GM13977 (cell line): Measurements from ENCODE around the gene LGALS9.

Source experiments
- DNase-seq: peaks from one replicate; pipeline ENCODE4 v3.0.0; 2012; ENCODE audit warnings: low spot score
- in situ Hi-C: fragments of 300-500 bp; cut with MboI; formaldehyde crosslinking; loops from one replicate; pipeline ENCODE4 v1.12.0; 2022; ENCODE audit warnings: low sequenced_read_pairs, low pct_unique_long_range_greater_than_20kb, mixed read lengths, inconsistent platforms; ENCODE audit not compliant: unreplicated experiment
- TF ChIP-seq, protein P1 (sequence below): IDR thresholded peaks from 2 replicates; pipeline ENCODE4 v1.5.1; 2012; ENCODE audit warnings: mild to moderate bottlenecking, control low read depth; ENCODE audit not compliant: insufficient read depth; ENCODE audit errors: extremely low read depth, missing control alignments

LGALS9 gene

DNA sequence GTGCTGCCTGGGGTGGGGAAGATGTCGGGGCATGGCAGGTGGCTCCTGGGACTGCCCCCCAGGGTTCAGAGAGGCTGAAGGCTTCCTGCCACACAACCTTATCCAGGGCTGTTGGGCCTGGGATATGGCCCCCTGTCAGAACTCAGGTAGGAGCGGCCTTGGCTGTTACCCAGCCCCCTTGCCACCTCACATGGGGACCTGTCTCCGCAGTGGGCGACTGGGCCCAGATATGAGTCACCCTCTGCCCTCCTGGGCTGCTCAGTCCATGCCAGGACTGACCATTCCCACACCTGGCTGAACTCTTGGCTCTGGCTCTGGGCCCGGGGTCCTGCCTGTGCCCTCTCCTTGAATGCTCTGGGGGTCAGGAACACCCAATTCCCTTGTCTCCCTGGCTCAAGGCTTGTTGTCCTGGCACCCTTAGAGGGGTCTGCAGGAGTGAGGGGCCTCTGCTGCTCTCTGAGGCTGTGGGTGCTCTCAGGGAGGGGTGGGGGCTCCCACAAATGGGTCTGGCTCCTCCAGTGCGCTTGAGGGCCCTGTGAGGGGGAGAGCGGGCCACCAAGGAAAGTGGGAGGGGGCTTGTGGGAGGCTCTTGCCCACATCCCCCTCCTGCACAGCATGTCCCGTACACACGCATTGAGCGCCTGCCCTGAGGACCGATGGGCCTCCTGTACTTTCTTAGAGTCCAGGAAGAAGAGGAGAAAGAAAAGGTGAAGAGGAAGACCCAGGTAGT lies 36.0 kb downstream of the LGALS9 start:
- DNase-seq: no peak
- in situ Hi-C loops: no loop called here

DNA sequence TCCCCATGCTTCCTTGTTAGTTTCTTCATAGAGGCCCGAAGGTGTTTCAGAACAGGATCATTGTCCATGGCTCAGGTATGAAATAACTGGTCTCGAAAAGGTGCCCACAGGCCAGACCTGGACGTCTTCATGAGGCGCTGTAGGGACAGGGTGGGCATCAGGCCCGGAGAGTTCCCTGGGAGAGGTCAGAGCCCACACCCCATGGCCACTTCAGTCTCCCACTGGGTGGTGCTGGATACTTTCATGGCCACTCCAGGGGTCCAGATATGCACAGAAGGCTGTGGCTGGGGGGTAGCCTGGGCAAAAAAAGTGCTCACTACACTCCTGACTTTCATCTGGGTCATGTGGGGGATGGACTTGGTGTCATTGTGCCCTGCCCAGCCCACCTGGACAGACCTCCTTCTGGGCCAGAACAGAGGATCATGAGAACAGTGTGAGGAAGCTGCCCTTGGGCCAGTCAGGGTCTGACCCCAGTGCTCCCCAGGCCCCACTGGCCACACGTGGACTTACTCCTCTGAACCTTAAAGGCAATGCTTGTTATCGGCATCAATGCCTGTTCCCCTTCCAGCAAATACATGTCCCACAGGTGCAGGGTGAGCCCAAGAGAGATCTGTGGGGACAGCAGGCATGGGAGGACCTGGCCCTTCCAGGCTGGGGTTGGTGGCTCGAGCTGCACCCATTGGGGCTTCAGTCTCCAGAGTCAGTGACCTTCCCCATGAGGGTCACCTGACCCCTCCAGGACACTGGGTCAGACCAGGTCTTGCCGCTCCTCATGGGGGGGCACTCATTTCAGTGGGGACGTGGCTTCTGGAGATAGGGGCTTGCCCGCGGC lies 36.9 kb downstream of the LGALS9 start:
- TF ChIP-seq, protein P1, sequence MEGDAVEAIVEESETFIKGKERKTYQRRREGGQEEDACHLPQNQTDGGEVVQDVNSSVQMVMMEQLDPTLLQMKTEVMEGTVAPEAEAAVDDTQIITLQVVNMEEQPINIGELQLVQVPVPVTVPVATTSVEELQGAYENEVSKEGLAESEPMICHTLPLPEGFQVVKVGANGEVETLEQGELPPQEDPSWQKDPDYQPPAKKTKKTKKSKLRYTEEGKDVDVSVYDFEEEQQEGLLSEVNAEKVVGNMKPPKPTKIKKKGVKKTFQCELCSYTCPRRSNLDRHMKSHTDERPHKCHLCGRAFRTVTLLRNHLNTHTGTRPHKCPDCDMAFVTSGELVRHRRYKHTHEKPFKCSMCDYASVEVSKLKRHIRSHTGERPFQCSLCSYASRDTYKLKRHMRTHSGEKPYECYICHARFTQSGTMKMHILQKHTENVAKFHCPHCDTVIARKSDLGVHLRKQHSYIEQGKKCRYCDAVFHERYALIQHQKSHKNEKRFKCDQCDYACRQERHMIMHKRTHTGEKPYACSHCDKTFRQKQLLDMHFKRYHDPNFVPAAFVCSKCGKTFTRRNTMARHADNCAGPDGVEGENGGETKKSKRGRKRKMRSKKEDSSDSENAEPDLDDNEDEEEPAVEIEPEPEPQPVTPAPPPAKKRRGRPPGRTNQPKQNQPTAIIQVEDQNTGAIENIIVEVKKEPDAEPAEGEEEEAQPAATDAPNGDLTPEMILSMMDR: no peak
- in situ Hi-C loops: no loop called here
- no peak for DNase-seq

More for the DNA sequence above, 36.0 kb downstream of the LGALS9 start:
- TF ChIP-seq, protein P1: no peak

DNA sequence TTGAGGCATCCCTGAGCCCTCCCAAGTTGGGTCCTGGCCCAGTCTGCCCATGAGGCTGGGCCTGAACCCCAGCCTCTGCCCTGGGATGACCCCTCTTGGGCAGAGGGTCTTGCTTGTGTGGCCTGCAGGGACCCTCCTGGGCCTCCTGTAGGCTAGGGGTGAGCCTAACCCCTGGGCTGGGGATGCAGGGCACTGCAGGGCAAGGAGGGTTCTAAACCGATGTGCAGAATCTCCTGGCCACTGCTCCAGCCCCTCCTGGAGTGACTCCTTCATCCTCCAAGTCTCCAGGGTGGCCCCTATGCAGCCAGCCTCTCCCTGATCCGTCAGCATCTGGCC lies 37.5 kb downstream of the LGALS9 start:
- no peak for DNase-seq
- in situ Hi-C loops: no loop called here
- TF ChIP-seq, protein P1: no peak

DNA sequence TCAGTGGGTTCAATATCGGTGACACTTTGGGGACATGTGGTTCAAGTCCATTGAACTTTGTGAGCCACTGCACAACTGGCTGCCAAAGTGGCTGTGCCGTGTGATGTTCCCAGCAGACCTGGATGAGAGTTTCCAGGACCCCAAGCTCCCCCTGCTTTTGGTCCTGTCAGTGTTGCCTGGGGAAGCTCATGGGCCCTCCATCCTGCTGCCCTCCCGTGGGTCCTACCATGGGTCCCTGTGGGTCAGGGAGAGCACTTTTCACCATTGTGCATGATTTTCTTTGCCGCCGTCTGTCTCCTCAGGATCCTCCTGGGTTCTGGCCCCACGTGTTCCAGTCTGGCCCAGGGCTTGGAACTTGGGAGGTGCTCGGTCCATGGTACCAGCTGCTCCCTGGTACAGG lies 38.1 kb downstream of the LGALS9 start:
- TF ChIP-seq, protein P1: no peak
- in situ Hi-C loops: no loop called here
- no peak for DNase-seq

DNA sequence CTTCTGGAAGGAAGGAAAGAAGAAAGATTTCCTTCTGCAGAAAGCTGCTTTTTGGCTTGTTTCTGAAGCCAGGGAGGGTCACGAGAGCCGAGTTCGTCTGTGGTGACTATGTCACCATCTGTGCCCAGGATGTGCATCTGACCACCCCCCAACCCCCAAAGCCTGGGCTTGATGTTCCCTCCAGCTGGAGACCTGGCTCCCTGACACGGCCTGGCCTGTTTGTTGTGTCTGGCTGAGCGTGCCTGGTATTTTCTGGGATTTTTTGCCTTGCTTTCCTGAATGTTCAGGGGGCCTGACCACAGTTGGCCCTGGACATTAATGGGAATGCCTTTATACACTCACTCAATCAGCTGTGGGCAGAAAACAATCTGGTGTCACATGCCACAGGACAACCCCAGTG lies 38.9 kb downstream of the LGALS9 start:
- DNase-seq: no peak
- TF ChIP-seq, protein P1: no peak
- in situ Hi-C loops: no loop called here

DNA sequence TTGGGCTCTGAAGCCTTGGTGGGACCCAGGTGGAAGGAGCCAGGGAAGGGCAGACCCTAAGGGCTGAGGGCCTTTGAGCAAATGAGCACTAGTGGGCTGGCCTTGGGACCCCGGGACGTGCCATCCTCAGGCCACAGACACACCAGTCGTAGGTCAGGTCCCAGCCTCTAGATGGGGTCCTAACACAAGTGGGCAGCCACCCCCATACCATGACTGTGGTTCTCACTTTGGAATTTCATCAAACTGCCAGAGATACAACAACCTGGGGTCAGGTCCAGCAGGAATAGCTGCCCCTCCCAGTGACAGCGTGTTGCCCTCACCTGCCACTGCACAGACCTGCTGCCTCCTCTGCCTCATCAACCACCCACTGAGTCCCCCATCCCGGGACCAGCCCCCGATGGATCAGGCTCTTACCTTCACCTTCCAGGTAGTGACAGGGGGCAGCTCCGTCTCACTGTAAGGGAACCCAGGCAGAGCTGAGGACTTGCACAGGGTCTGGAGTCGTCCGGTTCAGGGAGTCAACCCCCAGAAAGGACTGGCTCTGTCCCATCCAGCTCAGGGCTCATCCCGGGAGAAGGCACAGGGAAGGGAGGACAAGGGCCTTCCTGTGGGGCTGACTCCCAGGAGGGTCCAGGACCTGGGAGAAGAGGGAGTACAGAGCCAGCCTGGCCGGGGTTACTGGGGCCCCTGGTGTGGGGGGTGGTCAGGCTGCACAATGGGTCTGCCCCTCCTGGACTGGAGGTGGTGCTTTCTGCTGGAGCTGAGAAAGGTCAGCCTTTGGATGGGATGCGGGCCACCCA lies 40.0 kb downstream of the LGALS9 start:
- in situ Hi-C loops: no loop called here
- TF ChIP-seq, protein P1: no peak
- no peak for DNase-seq
